ENCODE measurements around the gene TMEM95.

The TMEM95 gene, protein sequence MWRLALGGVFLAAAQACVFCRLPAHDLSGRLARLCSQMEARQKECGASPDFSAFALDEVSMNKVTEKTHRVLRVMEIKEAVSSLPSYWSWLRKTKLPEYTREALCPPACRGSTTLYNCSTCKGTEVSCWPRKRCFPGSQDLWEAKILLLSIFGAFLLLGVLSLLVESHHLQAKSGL

DNA sequence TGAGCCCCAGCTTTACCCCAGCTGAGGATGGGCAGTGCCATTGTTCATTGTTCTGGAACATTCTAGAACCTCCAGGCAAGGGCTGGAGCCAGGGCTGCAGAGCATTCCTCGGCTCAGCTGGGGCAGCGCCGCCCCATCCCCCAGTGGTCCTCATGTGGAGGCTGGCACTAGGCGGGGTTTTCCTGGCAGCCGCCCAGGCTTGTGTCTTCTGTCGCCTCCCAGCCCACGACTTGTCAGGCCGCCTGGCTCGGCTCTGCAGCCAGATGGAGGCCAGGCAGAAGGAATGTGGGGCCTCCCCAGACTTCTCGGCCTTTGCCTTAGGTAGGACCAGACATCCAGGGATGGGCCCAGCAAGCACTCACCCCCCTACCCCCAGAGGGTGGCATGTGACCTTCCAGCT, at the start of gene TMEM95:
TMEM95 (plus strand) TSS at position 104 of the 400 bp plus-strand sequence; CDS start at position 153, 49 bp downstream.
- DNase-seq: peak in 46 of 56 donors; percentile 22 to 88 (median 62)

DNA sequence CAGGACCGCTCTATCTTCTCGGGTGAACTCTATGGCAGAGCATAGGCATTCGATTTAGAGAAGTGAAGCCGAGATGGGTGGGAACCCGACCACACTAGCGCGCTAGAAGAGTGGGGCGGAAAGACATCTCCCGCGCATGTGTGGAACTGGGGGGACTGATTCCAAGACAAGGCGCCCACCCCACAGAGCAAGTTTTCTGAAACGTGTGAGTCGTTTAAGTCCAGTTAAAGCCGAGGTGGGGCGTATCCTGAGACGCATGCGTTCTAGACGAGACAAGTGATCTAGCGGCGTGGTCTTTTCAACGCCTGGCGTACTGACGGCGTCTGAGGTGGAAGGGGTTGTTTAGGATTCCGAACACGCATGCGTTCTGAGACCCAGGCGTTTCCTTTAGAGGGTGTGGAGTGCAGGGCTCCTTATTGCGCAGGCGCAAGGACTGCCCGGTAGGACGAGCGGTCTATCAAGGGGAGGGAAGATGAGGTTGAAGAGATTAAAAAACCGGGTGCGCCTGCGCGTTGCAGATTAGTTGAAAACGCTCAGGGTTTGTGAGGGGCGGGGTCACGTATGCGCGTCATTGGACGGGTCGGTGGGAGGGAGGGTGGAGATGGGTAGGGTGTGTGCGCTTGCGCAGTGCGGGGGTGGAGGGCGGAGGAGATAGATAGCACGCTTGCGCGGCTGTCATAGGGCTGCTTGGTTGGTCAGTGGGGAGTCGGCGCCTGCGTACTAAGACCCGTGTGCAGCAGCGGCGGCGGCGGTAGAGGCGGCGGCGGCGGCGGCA, 47.9 kb upstream of the TMEM95 start, which contains the start of gene EIF5A:
EIF5A (plus strand) TSS at position 718 of the 775 bp plus-strand sequence. CDS start 2,008 bp downstream, outside the sequence.
- DNase-seq: peak; percentile 94 to 100 (median 99)

DNA sequence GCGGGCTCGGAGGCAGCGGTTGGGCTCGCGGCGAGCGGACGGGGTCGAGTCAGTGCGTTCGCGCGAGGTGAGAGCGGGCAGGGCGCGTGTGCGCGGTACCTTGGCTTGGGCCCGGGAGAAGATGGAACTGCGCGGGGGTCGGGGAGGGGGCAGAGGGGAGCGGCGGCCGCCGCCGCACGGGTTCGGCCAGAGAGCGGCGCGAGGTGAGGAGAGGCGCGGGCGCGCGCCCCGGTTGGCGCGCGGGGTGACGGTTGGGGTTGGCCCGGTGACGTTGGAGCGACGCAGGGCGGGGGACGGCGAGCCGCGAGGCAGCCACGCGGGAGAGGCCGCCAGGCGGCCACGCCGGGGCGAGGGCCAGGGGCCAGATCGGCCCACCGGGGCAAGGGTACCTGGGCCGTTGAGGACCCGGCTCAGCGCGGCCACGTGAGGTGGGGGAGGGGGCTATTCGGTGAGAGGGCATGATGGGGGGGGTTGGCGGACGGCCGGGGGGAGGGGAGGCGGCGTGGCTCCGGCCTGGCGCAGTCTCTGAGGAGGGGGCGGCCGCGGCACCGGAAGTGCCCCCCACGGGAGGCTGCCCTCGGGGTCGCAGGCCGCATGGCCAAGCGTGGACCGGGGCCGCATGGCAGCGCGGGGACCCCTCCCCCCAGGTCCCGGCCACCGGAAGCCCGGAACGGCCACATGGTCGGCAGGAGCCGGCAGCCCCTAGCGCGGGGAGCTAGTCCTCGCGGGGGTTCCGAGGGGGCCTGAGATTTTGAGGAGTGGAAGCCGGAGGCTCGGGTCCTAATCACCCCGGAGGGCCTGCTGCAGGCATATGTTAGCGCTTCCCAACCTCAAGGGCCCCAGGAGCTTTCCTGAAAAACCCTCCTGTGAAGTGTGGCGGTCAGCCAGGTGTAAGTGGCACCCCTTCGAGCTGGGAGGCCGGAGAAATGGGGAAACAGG, 47.0 kb upstream of the TMEM95 start:
- DNase-seq: peak in 18 of 56 donors; percentile 6 to 70 (median 52)

DNA sequence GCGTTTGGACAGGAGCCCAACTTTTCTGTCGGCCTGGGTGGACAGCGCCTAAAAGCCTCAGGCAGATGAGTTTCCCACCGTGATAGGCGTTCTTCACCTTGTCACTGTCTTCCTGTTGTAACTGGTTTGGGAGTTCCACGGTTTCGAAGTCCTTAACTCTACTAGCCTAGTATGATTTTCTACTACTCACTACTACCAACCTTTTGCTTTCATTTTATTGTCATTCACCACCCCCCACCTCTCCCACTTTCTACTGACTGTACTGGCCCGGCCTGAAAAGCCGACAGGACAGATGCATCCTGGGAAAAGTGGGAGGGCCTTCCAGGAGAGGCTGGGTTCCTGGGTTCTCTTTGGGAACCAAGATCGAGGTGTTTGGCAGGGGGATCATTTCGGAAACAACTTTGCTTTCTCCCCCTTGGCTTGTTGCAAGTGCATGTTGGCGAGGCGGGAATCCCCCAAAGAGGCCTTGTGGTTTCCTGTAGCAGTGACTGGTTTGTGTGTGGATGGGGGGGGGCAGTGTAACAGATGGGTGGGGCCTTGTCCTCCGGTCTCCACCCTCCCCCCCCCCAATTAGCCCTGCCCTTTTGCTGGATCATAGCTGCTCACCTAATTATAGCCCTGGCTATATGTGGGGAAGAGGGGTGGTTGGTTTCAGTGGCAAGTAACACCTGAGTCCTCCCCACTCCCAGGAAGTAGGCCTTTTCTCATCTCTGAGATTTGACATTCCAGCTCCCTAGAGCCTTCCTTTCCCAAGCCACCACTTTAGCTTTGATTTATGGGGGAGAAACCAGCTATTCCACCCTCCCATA, 46.1 kb upstream of the TMEM95 start:
- peak in 36 of 56 donors; percentile 6 to 72 (median 26) for DNase-seq

DNA sequence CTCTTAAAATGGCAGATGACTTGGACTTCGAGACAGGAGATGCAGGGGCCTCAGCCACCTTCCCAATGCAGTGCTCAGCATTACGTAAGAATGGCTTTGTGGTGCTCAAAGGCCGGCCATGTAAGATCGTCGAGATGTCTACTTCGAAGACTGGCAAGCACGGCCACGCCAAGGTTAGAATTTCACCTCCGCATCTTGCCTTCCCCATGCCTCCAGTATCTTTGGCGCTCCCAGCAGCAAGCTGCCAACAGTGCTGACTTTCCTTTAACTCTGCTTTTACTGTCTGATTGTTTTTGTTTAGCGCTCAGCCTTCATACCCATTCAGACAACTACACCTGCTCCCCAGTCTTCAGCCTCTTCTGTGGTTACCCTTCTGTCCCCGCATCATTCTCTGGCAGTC, 45.3 kb upstream of the TMEM95 start:
- no peak for DNase-seq

DNA sequence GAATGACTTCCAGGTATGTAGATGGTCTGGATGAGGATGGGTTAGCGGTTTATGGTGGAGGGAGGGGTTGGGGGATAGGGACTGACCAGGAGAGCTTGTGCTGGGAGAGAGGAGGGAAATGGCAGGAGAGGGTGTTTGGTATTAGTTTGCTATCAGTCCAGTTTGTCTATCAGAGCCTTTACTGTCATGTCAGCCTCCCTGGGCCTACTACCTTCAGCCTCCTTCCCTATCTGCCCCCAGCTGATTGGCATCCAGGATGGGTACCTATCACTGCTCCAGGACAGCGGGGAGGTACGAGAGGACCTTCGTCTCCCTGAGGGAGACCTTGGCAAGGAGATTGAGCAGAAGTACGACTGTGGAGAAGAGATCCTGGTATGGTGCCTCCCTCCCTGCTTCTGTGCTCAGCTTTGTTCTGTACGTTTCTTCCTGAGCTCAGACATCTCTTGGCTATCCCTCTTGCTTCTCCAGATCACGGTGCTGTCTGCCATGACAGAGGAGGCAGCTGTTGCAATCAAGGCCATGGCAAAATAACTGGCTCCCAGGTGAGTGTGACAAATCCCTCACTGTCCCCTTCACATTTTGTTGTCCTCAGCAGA, 43.7 kb upstream of the TMEM95 start:
- DNase-seq: no peak

DNA sequence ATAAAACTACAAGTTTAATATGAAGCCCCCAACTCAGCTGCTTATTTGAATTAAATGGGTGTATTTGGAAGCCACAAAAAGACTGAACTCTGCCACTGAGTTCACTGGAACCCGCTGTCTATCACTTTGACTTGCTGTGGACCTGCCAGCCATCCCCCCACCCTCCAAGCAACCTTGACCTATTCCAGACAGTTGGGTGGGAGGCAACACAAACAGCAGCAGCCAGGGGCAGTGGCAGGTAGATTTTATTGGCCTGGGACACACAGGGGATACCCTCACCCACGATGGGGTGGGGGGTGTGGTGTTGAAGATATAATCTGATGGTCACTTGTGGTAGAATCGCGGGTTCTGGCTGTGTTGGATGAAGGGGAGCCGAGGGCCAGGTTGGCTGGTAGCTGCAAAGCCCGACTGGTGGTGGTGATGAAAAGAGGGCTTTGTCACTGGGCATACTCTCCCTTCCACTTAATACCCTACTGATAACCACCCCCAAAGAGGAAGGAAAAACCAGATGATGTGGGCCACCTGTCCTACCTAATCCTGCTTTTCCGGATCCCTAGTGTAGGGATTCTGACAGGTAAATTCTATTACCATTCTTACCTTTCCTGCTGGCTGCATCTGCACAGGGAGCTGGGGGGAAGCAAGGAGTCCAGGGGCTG, 42.4 kb upstream of the TMEM95 start:
- DNase-seq: no peak

DNA sequence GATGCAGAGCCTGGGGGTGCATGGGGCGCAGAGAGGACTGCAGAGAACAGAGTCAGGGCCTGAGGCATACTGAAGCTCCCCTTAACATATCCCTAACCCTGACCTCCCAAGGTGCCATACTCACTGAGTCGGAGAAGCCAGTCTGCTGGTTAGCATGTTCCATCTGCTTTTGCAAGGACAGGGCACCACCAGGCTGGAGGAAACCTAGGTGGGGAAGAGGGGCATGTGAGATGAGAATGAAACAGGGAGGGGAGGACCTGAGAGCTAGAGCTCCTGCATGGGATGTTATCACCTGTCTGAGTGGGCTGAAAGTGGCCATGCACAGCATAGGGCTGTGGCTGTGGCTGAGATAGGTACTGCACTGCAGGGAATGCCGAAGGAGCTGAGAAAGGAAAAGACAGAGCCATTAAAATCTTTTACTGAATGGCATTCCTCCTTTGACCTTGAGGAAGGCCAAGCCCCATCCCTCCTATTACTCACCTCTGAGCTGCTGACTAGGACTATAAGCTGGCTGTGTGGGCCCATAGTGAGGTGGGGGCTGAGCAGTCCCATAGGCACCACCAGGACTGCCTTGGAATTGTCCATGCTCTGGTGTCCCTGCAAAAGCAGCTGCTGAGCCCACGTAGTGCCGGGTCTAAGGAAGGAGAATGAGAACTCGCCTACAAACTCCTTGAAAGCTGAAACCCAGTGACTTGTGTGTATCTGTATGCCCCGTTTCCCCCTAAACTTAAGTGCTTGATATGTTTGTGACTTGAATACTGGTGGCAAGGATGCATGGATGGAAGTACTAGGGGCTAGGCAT, 41.7 kb upstream of the TMEM95 start:
- no peak for DNase-seq

DNA sequence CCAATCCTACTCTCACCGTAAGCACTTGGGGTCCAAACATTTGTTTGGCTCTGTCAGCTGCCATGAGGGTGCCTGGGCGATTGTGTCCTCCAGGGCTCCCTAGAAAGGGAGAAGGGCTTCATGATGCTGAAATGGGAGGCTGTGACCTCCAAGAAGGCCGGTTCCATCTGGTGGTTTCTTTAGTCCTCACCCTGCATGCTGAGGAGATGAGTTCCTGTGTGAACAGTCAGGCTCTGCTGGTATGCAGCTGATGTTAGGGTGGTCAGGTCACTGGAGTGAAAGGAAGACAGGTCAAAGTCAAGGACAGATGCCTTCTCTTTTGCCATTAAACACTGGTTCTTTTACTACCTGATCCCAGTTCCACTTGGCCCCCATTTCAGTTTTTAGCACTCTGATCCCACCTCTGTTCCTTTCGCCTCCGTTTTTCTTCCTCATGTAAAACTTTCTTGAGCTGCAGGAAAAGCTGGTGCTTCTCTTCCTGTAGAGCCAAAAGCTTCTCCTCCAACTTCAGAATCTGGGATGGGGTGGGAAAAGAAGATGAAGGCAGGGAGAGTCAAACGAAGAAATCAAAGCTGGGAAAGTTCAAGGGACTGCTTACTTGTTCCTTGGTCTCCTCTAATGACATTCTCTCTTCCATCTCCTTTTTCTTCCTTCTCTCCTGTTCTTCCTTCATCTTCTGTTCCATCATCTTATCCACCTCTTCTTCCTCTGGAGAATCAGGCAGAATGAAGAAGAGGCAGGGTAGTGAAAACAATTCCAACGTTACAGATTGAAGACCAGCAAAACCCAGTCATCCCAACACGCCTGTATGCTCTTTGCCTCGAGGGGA, 40.9 kb upstream of the TMEM95 start:
- DNase-seq: no peak

DNA sequence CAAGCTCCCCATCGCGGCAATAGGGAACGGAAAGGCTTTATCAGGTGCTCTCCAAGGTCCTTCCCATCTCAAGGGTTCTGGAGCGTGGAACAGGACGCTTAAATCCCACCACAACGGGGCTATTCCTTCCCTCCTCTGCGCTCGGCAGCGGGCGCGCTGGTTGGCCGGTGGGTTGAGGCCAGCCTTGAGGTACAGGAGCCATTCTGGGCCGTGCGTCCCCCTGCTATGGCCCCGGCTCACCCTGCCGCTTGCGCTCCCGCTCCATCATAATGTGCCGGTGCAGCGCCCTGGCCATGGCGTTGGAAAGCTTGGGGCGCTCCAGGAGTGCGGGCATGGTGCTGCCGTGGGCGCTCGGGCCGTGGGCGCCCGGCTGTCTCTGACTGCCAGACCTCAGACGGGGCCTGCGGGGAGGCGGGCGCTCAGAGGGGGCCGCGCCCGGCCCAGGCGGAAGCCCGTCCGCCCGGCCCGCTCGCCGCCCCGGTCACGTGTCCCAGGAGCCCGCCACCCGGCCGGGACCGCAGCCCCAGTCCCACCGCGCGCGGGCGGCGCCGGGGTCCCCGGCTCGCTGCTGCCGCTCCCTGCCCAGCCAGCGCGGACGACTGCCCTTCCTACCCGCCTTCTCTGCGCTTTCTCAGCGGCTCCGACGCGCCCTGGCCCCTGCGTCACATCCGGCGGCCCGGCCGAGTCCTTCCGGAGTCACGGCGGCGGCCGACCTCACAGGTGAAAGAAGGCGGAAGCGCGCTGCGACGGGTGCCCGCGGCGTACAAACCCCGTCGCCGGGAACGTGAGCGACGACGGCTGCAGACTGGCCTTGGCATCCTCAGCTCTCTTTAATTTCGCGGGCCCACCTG, 40.0 kb upstream of the TMEM95 start, which contains the start of gene GPS2:
GPS2 (minus strand) TSS at position 642 of the 851 bp plus-strand sequence; CDS start at position 334, 308 bp downstream.
- DNase-seq: peak in 55 of 56 donors; percentile 55 to 95 (median 83)

DNA sequence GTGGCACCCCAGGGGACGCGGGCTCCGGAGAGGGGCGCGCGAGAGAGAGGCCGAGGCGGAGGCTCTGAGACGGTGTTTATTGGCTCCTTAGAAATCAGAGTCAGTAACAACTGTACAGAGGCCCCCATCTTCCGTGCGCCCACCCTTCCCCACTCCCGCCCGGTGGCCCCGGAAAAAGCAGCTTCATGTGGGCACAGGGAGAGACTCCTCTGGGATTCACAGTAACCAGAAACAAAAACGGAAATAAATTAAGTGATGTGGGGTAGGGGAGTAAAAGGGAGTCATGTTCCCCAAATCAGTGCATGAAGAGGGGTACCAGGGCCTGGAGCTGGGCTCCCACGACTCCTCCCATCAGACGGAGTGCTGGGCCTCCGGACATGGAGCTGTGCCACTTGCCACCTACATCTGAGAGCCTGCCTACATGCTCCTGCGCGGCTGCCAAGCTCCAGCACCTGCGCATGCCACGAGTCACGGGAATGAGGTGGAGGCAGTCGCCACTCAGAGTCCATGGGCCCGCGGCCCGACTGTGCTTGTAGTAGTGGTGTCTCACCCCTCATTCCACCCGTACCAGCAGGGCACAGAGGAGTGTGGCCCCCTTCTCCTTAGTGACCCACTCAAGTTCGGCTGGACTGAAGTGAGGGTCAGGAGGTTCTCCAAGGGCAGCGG, 39.3 kb upstream of the TMEM95 start:
- DNase-seq: peak in 12 of 56 donors; percentile 4 to 45 (median 24)

DNA sequence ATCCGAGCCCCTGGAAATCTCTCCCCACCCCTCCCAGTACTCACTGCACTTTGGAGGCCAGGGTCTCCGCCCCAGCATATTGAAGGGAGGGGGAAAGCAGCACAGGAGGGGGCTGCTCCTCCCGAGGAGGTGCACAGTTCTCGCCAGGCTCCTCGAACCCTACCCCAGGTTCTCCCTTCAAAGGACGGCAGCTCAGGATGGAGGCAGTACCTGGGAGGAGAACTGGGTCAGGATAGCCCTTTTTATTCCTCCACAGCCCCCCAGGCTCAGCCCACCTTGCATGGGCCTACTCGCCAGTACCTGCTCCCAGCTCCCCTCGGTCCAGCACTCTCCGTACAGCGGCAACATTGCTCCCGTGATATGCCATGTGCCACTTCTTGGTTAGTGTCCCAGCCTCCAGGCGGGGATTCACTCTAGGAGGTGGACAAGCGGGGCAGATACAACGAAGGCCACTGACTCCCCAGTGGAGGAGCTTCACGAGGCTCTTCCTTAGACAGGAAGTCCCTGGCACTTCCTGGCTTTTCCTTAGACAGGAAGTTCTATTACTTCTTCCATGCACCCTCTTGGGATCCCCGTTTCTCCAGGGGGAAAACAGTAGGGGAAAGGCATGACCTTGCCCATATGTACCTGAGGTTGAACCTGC, 37.7 kb upstream of the TMEM95 start:
- DNase-seq: no peak

DNA sequence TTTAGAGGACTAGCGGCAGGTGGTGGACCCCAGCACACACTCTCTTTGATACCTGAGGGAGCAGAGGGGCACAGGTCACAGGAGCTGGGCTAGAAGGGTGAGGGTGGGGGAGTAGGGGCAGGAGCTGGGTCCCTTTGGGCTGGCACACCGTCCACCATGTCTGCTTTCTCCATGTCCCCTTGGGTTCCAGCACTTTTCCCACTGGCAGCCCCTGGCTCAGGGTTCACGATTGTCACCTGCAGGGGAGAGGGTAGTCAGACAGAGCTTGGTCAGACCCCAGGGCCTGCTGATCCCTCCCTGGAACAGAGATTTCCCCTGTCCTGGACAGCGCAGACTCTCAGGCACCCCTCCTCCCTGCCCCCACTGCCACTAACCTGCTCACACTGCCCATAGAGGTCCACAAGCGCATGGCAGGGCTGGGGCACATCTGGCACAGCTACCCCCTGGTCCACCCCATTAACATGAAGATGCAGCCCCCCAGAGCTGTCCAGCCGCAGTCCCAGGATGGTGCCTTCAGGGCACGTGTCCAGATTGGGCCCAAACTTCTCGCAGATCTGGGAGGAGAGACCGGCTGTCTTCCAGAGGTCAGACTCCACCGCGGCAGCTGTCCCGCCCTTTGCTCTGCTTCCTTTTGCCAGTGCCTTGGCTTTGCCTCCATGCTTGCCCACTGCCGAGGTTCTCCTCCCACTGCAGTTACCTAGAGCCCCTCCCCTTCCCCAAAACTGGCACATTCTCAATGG, 36.7 kb upstream of the TMEM95 start:
- DNase-seq: no peak

DNA sequence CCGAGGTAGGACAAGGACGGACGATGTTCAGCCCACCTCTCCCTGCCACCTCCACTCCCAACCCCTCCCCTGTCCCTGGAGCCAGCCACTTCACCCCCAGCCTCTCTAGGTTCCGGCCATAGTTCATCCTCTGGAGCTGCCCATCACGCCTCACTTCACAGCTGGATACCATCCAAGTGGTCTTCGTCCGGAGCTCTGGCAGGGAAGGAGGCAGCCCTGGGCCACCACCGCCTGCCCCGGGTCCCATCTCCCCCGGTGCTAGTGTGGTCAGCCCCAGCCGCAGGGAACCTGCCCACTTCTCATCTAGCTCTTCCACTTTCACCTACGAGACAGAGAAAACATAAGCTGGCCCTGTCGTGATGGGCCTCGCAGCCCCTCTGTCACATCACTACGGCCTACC, 33.5 kb upstream of the TMEM95 start:
- no peak for DNase-seq
